ENCODE results near the gene VPS45. TPM values are rescaled to one million over a fixed set of nuclear protein-coding genes. Genes with fewer than 3 reads are reported as not detected.
A peak's percentile ranks its signal among the peaks of the same experiment; 100 is the strongest.

VPS45 gene
- total RNA-seq, 1 donor from 2014 or later, result 34.0 TPM

- peak overlapping the region; percentile 99 for H3K4me2 ChIP-seq (ENCODE audit: low read length)
- Mint-ChIP-seq H3K27me3 (ENCODE audit: low read depth, unreplicated experiment) (no peaks in the 10 kb centered on the region), H3K9me3 (ENCODE audit: unreplicated experiment) (no peaks in the 10 kb centered on the region), H3K27ac (ENCODE audit: unreplicated experiment) (peak overlapping the region; percentile 69), H3K4me1 (ENCODE audit: low read depth, unreplicated experiment) (peaks cover 35% of the 10 kb centered on the region), H3K36me3 (ENCODE audit: low read depth, unreplicated experiment) (peaks cover 31% of the 10 kb centered on the region), H3K4me3 (ENCODE audit: unreplicated experiment) (peak overlapping the region; percentile 73)
- TF ChIP-seq EZH2 (IDR thresholded peaks at IDR 0.05; ENCODE audit: insufficient read depth, low read length) (no peak), CTCF (IDR thresholded peaks at IDR 0.05; ENCODE audit: insufficient read depth, low read depth, low read length) (no peak)
- H3K27me3 ChIP-seq (ENCODE audit: insufficient read depth, low read length), result no peaks in the 10 kb centered on the region
- H3K36me3 ChIP-seq (ENCODE audit: insufficient read depth, low read length), result peaks cover 37% of the 10 kb centered on the region
- peaks cover 59% of the 10 kb centered on the region for H4K20me1 ChIP-seq (ENCODE audit: insufficient read depth, low read length)
- peaks cover 75% of the 10 kb centered on the region for H3K79me2 ChIP-seq (ENCODE audit: insufficient read depth, low read length)
- peaks cover 64% of the 10 kb centered on the region for H3K4me1 ChIP-seq (ENCODE audit: insufficient read depth, low read length)
- H3K4me3 ChIP-seq (ENCODE audit: insufficient read depth, low read depth, low read length), result peak overlapping the region; percentile 89
- H3K9me3 ChIP-seq (ENCODE audit: insufficient read depth, low read depth, low read length), result no peaks in the 10 kb centered on the region
- FAIRE-seq (no peak), DNase-seq (ENCODE audit: low read depth) (peak; percentile 72)
- H3K27ac ChIP-seq (ENCODE audit: low read depth, low read length), result peak overlapping the region; percentile 47
- no peak overlapping the region for H2AFZ ChIP-seq (ENCODE audit: low read depth, low read length)
- H3K9ac ChIP-seq (ENCODE audit: low read length), result no peak overlapping the region
Measured at GRCh38 chr1:150152772-150153456, 85.3 kb downstream of the VPS45 start.

- peak overlapping the region; percentile 99 for H3K4me2 ChIP-seq (ENCODE audit: low read length)
- DNase-seq (ENCODE audit: low read depth), result no peak
- no peak overlapping the region for H3K27ac Mint-ChIP-seq (ENCODE audit: unreplicated experiment)
- H2AFZ ChIP-seq (ENCODE audit: low read depth, low read length), result no peak overlapping the region
- H3K36me3 ChIP-seq (ENCODE audit: insufficient read depth, low read length), result peaks cover 41% of the 10 kb centered on the region
- H3K9me3 Mint-ChIP-seq (ENCODE audit: unreplicated experiment), result no peaks in the 10 kb centered on the region
- no peaks in the 10 kb centered on the region for H3K9me3 ChIP-seq (ENCODE audit: insufficient read depth, low read depth, low read length)
- H3K4me1 ChIP-seq (ENCODE audit: insufficient read depth, low read length), result peaks cover 68% of the 10 kb centered on the region
- peaks cover 59% of the 10 kb centered on the region for H4K20me1 ChIP-seq (ENCODE audit: insufficient read depth, low read length)
- peak overlapping the region; percentile 67 for H3K4me3 Mint-ChIP-seq (ENCODE audit: unreplicated experiment)
- H3K27me3 Mint-ChIP-seq (ENCODE audit: low read depth, unreplicated experiment), result no peaks in the 10 kb centered on the region
- peaks cover 72% of the 10 kb centered on the region for H3K79me2 ChIP-seq (ENCODE audit: insufficient read depth, low read length)
- FAIRE-seq, result no peak
- H3K27ac ChIP-seq (ENCODE audit: low read depth, low read length), result no peak overlapping the region
- no peak overlapping the region for H3K4me3 ChIP-seq (ENCODE audit: insufficient read depth, low read depth, low read length)
- TF ChIP-seq CTCF (IDR thresholded peaks at IDR 0.05; ENCODE audit: insufficient read depth, low read depth, low read length), result no peak
- no peak for TF ChIP-seq EZH2 (IDR thresholded peaks at IDR 0.05; ENCODE audit: insufficient read depth, low read length)
- no peaks in the 10 kb centered on the region for H3K27me3 ChIP-seq (ENCODE audit: insufficient read depth, low read length)
- H3K4me1 Mint-ChIP-seq (ENCODE audit: low read depth, unreplicated experiment), result peaks cover 35% of the 10 kb centered on the region
- peaks cover 37% of the 10 kb centered on the region for H3K36me3 Mint-ChIP-seq (ENCODE audit: low read depth, unreplicated experiment)
- H3K9ac ChIP-seq (ENCODE audit: low read length), result peak overlapping the region; percentile 16
Measured at GRCh38 chr1:150154143-150154542, 86.6 kb downstream of the VPS45 start.

DNA sequence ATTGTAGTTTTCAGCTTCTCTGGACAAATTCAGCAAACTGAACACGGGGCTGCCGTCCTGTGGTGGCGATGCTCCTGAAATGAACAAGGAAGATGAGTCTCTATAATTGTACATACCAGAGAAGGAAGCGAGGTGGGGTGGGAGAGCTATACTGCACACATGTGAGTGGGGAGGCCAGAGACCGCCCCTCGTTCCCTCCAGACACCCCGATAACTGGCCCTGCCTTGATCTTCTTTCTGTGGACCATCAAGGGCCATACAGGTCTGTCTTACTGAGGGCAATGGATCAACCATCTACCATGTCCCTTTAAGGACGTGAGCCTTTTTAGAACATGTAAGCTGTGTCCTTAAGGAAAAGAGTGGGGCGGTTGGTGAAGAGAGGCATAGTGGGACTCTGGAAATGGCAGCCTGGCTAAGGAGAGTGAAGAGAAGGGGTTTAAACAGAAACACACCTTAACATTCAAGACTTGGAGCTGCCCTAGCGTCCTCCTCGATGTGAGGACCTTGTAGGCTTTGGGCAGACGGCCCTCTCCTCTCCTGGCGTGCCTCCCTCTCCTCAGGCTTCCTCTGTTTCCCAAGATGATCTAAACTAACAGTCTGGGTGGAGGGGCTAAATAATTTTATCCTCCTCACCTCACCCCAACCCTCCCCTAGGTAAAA lies 88.0 kb downstream of the VPS45 start:
- Histone ChIP-seq H3K4me2 (ENCODE audit: low read length) (no peak overlapping the region), H3K79me2 (ENCODE audit: insufficient read depth, low read length) (peaks cover 76% of the 10 kb centered on the region), H3K9me3 (ENCODE audit: insufficient read depth, low read depth, low read length) (no peaks in the 10 kb centered on the region), H4K20me1 (ENCODE audit: insufficient read depth, low read length) (peaks cover 59% of the 10 kb centered on the region), H3K27me3 (ENCODE audit: insufficient read depth, low read length) (no peaks in the 10 kb centered on the region), H3K4me3 (ENCODE audit: insufficient read depth, low read depth, low read length) (no peak overlapping the region), H3K4me1 (ENCODE audit: insufficient read depth, low read length) (peaks cover 79% of the 10 kb centered on the region), H2AFZ (ENCODE audit: low read depth, low read length) (no peak overlapping the region), H3K36me3 (ENCODE audit: insufficient read depth, low read length) (peaks cover 51% of the 10 kb centered on the region), H3K9ac (ENCODE audit: low read length) (no peak overlapping the region), H3K27ac (ENCODE audit: low read depth, low read length) (no peak overlapping the region)
- FAIRE-seq (no peak), DNase-seq (ENCODE audit: low read depth) (no peak)
- no peaks in the 10 kb centered on the region for H3K9me3 Mint-ChIP-seq (ENCODE audit: unreplicated experiment)
- H3K27ac Mint-ChIP-seq (ENCODE audit: unreplicated experiment), result no peak overlapping the region
- H3K4me1 Mint-ChIP-seq (ENCODE audit: low read depth, unreplicated experiment), result peaks cover 37% of the 10 kb centered on the region
- no peak overlapping the region for H3K4me3 Mint-ChIP-seq (ENCODE audit: unreplicated experiment)
- H3K27me3 Mint-ChIP-seq (ENCODE audit: low read depth, unreplicated experiment), result no peaks in the 10 kb centered on the region
- H3K36me3 Mint-ChIP-seq (ENCODE audit: low read depth, unreplicated experiment), result peaks cover 44% of the 10 kb centered on the region
- no peak for TF ChIP-seq EZH2 (IDR thresholded peaks at IDR 0.05; ENCODE audit: insufficient read depth, low read length)
- TF ChIP-seq CTCF (IDR thresholded peaks at IDR 0.05; ENCODE audit: insufficient read depth, low read depth, low read length), result no peak
